ENCODE measurements around the gene PARVA.

DNA sequence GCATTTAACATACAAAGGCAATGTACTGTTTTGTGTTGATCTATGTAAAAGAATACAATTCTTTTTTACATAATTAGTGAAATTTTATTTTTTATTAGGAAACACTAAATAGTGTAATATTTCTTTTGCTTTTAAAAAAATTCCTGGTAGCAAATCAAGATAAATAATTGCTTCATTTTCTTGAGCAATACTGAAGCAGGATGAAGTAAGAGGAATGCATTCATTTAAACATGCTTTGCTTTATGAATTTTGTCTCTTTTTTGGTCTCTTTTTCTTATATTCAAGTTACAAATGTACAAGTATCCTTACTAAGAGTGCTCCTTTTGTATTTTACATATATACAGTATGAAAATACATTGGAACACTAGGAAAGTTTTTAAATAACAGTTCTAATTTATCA lies 152.4 kb downstream of the PARVA start:
- TF ChIP-seq, protein P1, sequence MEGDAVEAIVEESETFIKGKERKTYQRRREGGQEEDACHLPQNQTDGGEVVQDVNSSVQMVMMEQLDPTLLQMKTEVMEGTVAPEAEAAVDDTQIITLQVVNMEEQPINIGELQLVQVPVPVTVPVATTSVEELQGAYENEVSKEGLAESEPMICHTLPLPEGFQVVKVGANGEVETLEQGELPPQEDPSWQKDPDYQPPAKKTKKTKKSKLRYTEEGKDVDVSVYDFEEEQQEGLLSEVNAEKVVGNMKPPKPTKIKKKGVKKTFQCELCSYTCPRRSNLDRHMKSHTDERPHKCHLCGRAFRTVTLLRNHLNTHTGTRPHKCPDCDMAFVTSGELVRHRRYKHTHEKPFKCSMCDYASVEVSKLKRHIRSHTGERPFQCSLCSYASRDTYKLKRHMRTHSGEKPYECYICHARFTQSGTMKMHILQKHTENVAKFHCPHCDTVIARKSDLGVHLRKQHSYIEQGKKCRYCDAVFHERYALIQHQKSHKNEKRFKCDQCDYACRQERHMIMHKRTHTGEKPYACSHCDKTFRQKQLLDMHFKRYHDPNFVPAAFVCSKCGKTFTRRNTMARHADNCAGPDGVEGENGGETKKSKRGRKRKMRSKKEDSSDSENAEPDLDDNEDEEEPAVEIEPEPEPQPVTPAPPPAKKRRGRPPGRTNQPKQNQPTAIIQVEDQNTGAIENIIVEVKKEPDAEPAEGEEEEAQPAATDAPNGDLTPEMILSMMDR (IDR thresholded peaks at IDR 0.05; ENCODE audit: insufficient read depth, low read depth, low read length), result no peak
- no peak for TF ChIP-seq EZH2 (IDR thresholded peaks at IDR 0.05; ENCODE audit: insufficient read depth, low read length)

Measured in astrocyte (in vitro differentiated cells and primary cell).